Lower leg skin (tissue), 3 donors: ENCODE results near the gene CASK.

Source experiments
- POLR2A ChIP-seq, 2 donors: fragments of 450-650 bp; IDR thresholded peaks; one replicate each; pipeline ENCODE4 v1.6.1; 2016 to 2017; ENCODE audit warnings: antibody characterized with exemption in 2 of 2, mild to moderate bottlenecking in 1 of 2, moderate library complexity in 1 of 2
- TF ChIP-seq, protein P1 (sequence below), 3 donors: fragments of 450-650 bp; IDR thresholded peaks; one replicate each; pipeline ENCODE4 v1.5.1; 2016; ENCODE audit warnings: antibody characterized with exemption in 3 of 3, mild to moderate bottlenecking in 3 of 3, moderate library complexity in 2 of 3

- TF ChIP-seq, protein P1, sequence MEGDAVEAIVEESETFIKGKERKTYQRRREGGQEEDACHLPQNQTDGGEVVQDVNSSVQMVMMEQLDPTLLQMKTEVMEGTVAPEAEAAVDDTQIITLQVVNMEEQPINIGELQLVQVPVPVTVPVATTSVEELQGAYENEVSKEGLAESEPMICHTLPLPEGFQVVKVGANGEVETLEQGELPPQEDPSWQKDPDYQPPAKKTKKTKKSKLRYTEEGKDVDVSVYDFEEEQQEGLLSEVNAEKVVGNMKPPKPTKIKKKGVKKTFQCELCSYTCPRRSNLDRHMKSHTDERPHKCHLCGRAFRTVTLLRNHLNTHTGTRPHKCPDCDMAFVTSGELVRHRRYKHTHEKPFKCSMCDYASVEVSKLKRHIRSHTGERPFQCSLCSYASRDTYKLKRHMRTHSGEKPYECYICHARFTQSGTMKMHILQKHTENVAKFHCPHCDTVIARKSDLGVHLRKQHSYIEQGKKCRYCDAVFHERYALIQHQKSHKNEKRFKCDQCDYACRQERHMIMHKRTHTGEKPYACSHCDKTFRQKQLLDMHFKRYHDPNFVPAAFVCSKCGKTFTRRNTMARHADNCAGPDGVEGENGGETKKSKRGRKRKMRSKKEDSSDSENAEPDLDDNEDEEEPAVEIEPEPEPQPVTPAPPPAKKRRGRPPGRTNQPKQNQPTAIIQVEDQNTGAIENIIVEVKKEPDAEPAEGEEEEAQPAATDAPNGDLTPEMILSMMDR (IDR thresholded peaks at IDR 0.05): no peak
- TF ChIP-seq POLR2A (IDR thresholded peaks at IDR 0.05): no peak
Observed at GRCh38 chrX:41721590-41721989, 201.8 kb downstream of the CASK start.
